GM10248 (cell line): ENCODE measurements around the gene GTSF1L.

Experiments used
- CTCF ChIA-PET: fragments of 300-600 bp; sonication (Branson Sonifier 250); formaldehyde crosslinking; extraction: SDS; loops from one replicate; lab custom pipeline; 2021; ENCODE audit warnings: antibody characterized with exemption; lab: Yijun Ruan, JAX
- POLR2A ChIA-PET: fragments of 350-650 bp; sonication (Branson Sonifier 250); formaldehyde crosslinking; extraction: SDS; loops from one replicate; lab custom pipeline; 2020; ENCODE audit warnings: antibody characterized with exemption; lab: Yijun Ruan, JAX
- DNase-seq: peaks from one replicate; pipeline ENCODE4 v3.0.0; 2012; ENCODE audit errors: extremely low spot score
- CTCF ChIP-seq: IDR thresholded peaks from 2 replicates; pipeline ENCODE4 v1.5.1; 2012; ENCODE audit warnings: mild to moderate bottlenecking, low read depth; ENCODE audit errors: extremely low read depth, missing control alignments, control extremely low read depth

GTSF1L gene

GRCh38 chr20:43725666-43726065, 1.1 kb downstream of the GTSF1L start:
- POLR2A ChIA-PET, result no interaction called here
- CTCF ChIA-PET, result interaction anchor here (1.0 kb wide), 1 partner anchor 115 kb away, joined by 4 read pairs; no protein-coding TSS in a partner anchor
- no peak for TF ChIP-seq CTCF
- DNase-seq, result no peak

- no peak for DNase-seq
- TF ChIP-seq CTCF, result no peak
- ChIA-PET CTCF (no interaction called here), POLR2A (no interaction called here)
These were observed 2.4 kb downstream of the GTSF1L start for GRCh38 chr20:43724383-43724782.

GRCh38 chr20:43723735-43724134, 3.1 kb downstream of the GTSF1L start:
- POLR2A ChIA-PET, result interaction anchor here (0.7 kb wide), 1 partner anchor 300 kb away, joined by 5 read pairs; no protein-coding TSS in a partner anchor
- no peak for TF ChIP-seq CTCF
- CTCF ChIA-PET, result interaction anchor here (0.6 kb wide), 1 partner anchor 211 kb away, joined by 3 read pairs; no protein-coding TSS in a partner anchor
- DNase-seq, result no peak

- POLR2A ChIA-PET, result interaction anchor here (0.7 kb wide), 1 partner anchor 300 kb away, joined by 5 read pairs; no protein-coding TSS in a partner anchor
These were observed 3.6 kb downstream of the GTSF1L start for GRCh38 chr20:43723186-43723585.

GRCh38 chr20:43722153-43722505, 4.7 kb downstream of the GTSF1L start:
- CTCF ChIA-PET, result interaction anchor here (2.9 kb wide), 1 partner anchor 30 kb away, joined by 10 read pairs; no protein-coding TSS in a partner anchor
- TF ChIP-seq CTCF, result no peak
- POLR2A ChIA-PET, result no interaction called here
- no peak for DNase-seq

More at GRCh38 chr20:43723186-43723585, 3.6 kb downstream of the GTSF1L start:
- TF ChIP-seq CTCF, result no peak
- no peak for DNase-seq
- CTCF ChIA-PET, result interaction anchor here (0.6 kb wide), 1 partner anchor 212 kb away, joined by 3 read pairs; no protein-coding TSS in a partner anchor

GRCh38 chr20:43721429-43722152, 5.2 kb downstream of the GTSF1L start:
- no peak for DNase-seq
- TF ChIP-seq CTCF, result no peak
- POLR2A ChIA-PET, result no interaction called here
- CTCF ChIA-PET, result interaction anchor here (2.9 kb wide), 1 partner anchor 29 kb away, joined by 10 read pairs; no protein-coding TSS in a partner anchor
